ENCODE results near the gene ABCD2. TPM values are rescaled to one million over a fixed set of nuclear protein-coding genes. Genes with fewer than 3 reads are reported as not detected.

The ABCD2 gene
- total and polyA plus RNA-seq, 2 of the 4 experiments (the other 2 are of a cell fraction): not detected

- Histone ChIP-seq H3K18ac (ENCODE audit: low read depth, low read length) (no peak overlapping the region), H3K27me3 (ENCODE audit: control insufficient read depth, insufficient read depth, low read length) (no peaks in the 10 kb centered on the region), H2AFZ (replicated peaks; ENCODE audit: low read length, poor library complexity) (no peak overlapping the region), H2BK5ac (ENCODE audit: low read depth, low read length, poor library complexity, severe bottlenecking) (no peak overlapping the region), H3K56ac (ENCODE audit: extremely low read depth, insufficient read depth, low read length) (no peak overlapping the region), H3K9me1 (ENCODE audit: insufficient read depth, low read length) (no peaks in the 10 kb centered on the region), H2BK120ac (ENCODE audit: low read depth, low read length) (no peak overlapping the region), H4K20me1 (ENCODE audit: insufficient read depth, low read length) (no peaks in the 10 kb centered on the region), H3K4me1 (ENCODE audit: control insufficient read depth, insufficient read depth, low read length) (no peaks in the 10 kb centered on the region), H3K4ac (ENCODE audit: low read depth, low read length) (no peak overlapping the region), H3K36me3 (ENCODE audit: control insufficient read depth, insufficient read depth, low read length) (no peaks in the 10 kb centered on the region), H2AK5ac (ENCODE audit: low read depth, low read length) (no peak overlapping the region), H3K79me1 (ENCODE audit: low read depth in 1 of 2, low read length in 2 of 2) (no peaks in the 10 kb centered on the region), H3K9me3 (ENCODE audit: control insufficient read depth, insufficient read depth, low read length) (no peaks in the 10 kb centered on the region), H3K27ac (ENCODE audit: insufficient read depth, low read length) (no peak overlapping the region), H3K14ac (replicated peaks; ENCODE audit: low read depth, low read length) (no peak overlapping the region), H2BK20ac (ENCODE audit: low read depth, low read length) (no peak overlapping the region), H3K4me2 (ENCODE audit: low read depth, low read length) (no peak overlapping the region), H2BK15ac (ENCODE audit: low read depth, low read length) (no peak overlapping the region), H3K23ac (ENCODE audit: low read depth, low read length) (no peak overlapping the region), H4K5ac (ENCODE audit: low read depth, low read length) (no peak overlapping the region), H3K4me3 (ENCODE audit: insufficient read depth, low read depth, low read length) (no peak overlapping the region), H2AK9ac (replicated peaks; ENCODE audit: low read depth, low read length, poor library complexity) (no peak overlapping the region), H3K9ac (ENCODE audit: low read depth, low read length) (no peak overlapping the region), H4K8ac (ENCODE audit: low read depth in 2 of 2, low read length in 2 of 2) (no peak overlapping the region), H4K91ac (ENCODE audit: insufficient read depth, low read depth, low read length) (no peak overlapping the region)
- in situ Hi-C loops (cut with MboI; ENCODE audit: low sequenced_read_pairs) (loop anchor here (10.0 to 25.0 kb wide), 2 partner anchors 61 to 293 kb away; no protein-coding TSS in a partner anchor), dilution Hi-C loops (cut with HindIII; ENCODE audit: low sequenced_read_pairs, unreplicated experiment) (no loop called here), intact Hi-C loops (cut with micrococcal nuclease) (no loop called here)
- ATAC-seq (ENCODE audit: low read depth) (no peak), DNase-seq (no peak)
- TF ChIP-seq RCOR1 (IDR thresholded peaks at IDR 0.05; ENCODE audit: insufficient replicate concordance, low read length) (no peak), RFX5 (IDR thresholded peaks at IDR 0.05; ENCODE audit: low read depth, low read length) (no peak), NFE2L2 (IDR thresholded peaks at IDR 0.05; ENCODE audit: low read depth, low read length) (no peak), ELK1 (IDR thresholded peaks at IDR 0.05; ENCODE audit: borderline replicate concordance, low read depth, low read length) (no peak), MAZ (IDR thresholded peaks at IDR 0.05; ENCODE audit: borderline replicate concordance, low read depth, low read length) (no peak), POLR2A (IDR thresholded peaks at IDR 0.05; ENCODE audit: low read depth, low read length) (no peak), MXI1 (IDR thresholded peaks at IDR 0.05; ENCODE audit: borderline replicate concordance, low read depth, low read length) (no peak), CEBPB (IDR thresholded peaks at IDR 0.05; ENCODE audit: low read depth, low read length) (no peak), SMC3 (IDR thresholded peaks at IDR 0.05; ENCODE audit: low read depth, low read length) (no peak), CTCF (conservative IDR thresholded peaks at IDR 0.05; ENCODE audit: low read depth, low read length) (no peak), USF2 (IDR thresholded peaks at IDR 0.05; ENCODE audit: low read depth, low read length) (no peak), CHD1 (IDR thresholded peaks at IDR 0.05; ENCODE audit: low read depth, low read length) (no peak), RAD21 (IDR thresholded peaks at IDR 0.05; ENCODE audit: low read length) (no peak)
- no CpG with 5 or more reads among the region's 1 CpG for WGBS, 2 experiments (ENCODE audit: extremely low coverage in 2 of 2, insufficient read length in 1 of 2)
- ChIA-PET POLR2A (ENCODE audit: unreplicated experiment) (no interaction called here), CTCF (no interaction called here)
- no TSS peak for BruUV-seq (replicated peaks)
Observed at GRCh38 chr12:39605501-39605900, 14.1 kb downstream of the ABCD2 start.
